HG03103 (cell line): ENCODE results near the gene MYPN.
"Not testable (repeated sequence)": the region's sequence is repeated elsewhere in the genome, so short reads cannot be mapped to it uniquely, and the experiment has no call there.

Experiments
- ATAC-seq: cut with Tn5 transposase; IDR thresholded peaks from one replicate; pipeline ENCODE4 v1.9.1; 2021; ENCODE audit warnings: low read depth; ENCODE audit not compliant: unreplicated experiment

The MYPN gene

GRCh38 chr10:68165643-68166042 is 56.4 kb downstream of the MYPN start:
- ATAC-seq: no peak

GRCh38 chr10:68166871-68167585 is 57.7 kb downstream of the MYPN start:
- no peak for ATAC-seq

DNA sequence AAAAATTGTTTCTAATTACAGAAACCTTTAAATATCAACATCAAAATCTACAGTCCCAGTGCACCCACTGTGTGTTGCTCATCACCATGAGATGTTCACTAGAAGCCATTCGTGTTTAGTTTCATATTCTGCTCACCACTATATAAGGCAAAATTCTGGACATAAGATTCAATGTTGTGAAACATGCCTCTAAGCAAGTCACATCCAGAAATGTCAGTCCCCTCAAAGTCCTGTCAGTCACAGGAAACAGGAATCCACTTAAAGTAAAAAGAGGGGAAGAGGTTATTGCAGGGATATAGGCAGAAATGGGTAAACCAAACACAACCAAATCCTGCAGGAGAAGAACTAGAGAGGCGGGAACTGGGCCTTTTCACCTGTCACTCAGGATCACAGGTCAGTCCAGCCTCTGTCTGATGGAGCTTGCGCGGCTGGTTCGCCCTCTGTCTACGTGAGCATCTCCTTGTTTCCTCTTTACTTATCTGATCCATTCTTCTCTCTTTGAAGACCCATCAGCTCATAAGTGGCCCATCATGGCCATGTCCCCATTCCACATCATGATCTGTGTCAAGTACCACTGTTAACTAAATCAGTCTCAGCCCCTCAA is 58.4 kb downstream of the MYPN start:
- ATAC-seq: no peak

DNA sequence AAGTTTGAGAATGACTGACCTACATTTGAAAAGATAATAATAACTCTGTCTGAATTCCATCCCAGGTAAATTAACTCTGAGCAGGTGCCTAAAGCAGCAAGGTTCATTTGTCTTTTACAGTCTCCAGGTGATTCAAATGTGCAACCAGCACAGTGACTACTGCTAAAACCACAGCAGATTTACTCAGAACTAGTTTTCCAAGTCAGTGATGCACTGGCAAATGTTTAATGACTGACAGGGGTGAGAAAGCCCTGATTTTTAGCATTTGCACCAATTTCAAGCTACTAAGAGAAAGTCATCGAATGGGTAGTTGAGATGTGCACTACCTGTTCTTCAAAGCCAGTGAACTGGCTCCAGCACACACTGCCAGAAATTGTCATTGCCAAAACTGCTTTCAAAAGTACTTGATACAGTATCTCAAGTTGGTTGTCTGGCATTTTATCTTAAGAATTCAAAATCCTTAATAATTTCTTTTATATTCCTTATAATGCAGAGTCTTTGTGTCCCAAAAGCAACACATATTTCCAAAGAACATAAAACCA is 62.3 kb downstream of the MYPN start:
- ATAC-seq: no peak

DNA sequence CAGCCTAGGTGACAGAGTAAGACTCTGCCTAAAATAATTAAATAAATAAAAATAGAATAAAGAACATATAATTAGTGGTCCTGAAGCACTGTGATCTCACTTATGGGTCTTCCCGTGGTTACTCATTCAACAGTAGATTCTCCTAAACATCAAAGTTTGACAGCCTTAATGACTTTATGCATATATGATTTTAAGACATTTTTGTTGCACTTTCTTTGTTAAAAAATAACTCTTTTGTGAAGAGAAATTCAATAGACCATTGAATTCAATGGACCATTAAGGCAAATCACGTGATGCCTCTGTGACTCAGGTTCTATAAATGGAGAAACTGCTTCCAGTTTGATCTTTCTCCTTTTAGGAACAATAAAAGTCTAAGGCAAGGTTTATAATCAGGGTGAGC is 63.0 kb downstream of the MYPN start:
- ATAC-seq: no peak

GRCh38 chr10:68175949-68176348 is 66.7 kb downstream of the MYPN start:
- no peak for ATAC-seq

DNA sequence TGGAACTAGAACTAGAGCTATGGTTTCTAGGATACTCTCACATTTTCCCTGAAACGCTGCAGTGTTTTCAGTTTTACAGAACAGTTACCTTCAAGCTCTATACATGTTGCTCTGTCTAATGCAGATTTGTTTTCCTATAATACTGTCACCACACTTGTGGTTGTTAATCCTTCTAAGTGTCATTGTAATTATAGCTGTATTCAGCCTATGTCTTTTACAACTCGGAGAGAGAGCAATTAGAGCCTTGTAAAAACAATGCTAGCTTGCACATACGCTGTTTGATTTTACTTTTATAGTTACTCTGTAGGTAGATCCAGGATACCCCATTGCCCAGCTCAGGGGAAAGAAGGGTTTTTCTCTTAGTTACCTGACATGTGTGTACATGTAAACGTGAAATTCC is 67.5 kb downstream of the MYPN start:
- ATAC-seq: no peak

- ATAC-seq: no peak
Observed at GRCh38 chr10:68178592-68178991, 69.3 kb downstream of the MYPN start.

GRCh38 chr10:68179016-68179415 is 69.7 kb downstream of the MYPN start:
- ATAC-seq: no peak

- no peak for ATAC-seq
Observed at GRCh38 chr10:68180490-68180889, 71.2 kb downstream of the MYPN start.

- no peak for ATAC-seq
Observed at GRCh38 chr10:68184546-68184945, 75.3 kb downstream of the MYPN start.

- ATAC-seq: no peak
Observed at GRCh38 chr10:68185085-68185484, 75.8 kb downstream of the MYPN start.

DNA sequence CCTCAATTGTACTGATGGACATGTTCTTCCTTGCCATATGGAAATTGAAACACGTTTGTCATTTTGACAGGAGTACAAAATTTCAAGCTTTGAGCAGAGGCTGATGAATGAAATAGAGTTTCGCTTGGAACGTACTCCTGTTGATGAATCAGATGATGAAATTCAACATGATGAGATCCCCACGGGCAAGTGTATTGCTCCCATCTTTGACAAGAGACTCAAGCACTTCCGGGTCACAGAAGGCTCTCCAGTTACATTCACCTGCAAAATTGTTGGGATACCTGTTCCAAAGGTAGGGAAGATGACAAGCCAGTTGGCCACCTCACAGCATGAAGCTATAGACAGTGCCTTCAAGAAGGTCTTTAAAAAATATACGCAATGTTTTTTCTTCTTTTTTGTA is 79.5 kb downstream of the MYPN start:
- ATAC-seq: no peak

DNA sequence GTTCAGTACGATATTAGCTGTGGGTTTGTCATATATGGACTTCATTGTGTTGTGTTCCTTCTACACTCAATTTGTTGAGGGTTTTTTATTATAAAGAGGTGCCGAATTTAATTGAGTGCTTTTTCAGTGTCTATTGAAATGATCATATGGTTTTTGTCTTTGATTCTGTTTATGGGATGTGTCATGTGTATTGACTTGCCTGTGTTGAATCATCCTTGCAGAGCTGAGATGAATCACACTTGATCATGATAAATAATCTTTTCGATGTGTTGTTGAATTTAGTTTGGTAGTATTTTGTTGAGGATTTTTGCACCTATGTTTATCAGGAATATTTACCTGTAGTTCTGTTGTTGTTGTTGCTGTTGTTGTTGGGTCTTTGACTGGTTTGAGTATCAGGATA is 82.8 kb downstream of the MYPN start:
- ATAC-seq: no peak

- ATAC-seq: no peak
Observed at GRCh38 chr10:68194290-68194689, 85.0 kb downstream of the MYPN start.

DNA sequence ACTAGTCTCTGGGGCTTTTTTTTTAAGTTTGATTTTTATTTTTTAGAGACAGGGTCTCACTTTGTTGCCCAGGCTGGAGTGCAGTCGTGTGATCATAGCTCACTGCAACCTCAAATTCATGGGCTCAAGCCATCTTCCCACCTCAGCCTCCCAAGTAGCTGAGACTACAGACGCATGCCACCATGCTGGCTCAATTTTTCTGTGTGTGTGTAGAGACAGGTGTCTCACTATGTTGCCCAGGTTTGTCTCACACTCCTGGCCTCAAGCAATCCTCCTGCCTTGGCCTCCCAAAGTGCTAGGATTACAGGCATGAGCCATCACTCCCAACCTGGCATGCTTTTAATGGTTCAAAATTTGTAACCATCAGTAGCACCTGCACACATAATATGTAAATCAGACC is 86.5 kb downstream of the MYPN start:
- not testable (repeated sequence) for ATAC-seq

DNA sequence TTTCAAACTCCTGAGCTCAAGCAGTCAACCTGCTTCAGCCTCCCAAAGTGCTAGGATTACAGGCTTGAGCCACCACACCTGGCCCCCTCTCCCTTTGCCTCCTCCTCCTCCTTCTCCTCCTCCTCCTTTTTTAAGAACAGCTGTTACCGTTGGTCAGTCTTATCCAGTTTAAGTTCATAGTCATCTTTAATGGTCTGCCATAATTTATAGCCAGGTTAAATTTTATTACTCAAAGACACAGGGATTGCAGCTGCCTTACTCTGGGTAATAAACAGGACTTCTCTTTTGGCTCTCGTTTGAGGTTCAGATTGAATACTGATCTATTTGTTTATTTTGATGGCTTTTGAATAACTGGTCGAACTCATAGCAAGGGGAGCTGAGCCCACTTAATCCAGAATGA is 87.4 kb downstream of the MYPN start:
- no peak for ATAC-seq

GRCh38 chr10:68202960-68203353 is 93.7 kb downstream of the MYPN start:
- no peak for ATAC-seq

DNA sequence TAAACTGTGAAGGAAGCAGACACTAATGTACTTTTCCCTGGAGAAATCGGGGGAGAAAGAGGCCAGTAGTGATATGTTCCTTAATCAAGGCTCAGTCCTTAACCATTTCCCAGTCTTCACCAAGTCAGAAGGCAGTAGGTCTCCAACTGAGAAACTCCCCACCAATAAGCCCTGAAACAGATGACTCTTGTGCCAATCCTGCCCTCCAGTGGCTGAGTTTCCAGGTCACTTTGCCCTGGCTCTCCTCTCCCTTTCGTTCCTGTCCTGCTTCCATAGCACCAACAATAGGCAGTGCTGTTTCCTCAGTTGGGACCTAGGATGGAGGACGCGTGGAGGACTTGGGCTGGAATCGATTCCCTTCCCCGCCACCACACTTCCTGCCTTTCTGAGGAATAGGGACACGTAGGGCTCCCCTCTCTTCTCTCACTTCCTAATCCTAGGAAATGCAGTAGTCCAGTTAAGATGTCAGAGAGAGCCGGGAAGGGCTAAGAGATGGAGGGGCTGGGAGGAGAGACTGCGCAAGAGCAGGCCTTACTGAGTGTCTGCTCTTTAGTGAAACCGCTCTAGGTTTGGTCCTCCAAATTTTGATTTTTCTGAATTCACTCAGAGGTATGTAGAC is 99.2 kb downstream of the MYPN start:
- no peak for ATAC-seq

- ATAC-seq: no peak
Observed at GRCh38 chr10:68211669-68212068, 102.4 kb downstream of the MYPN start.

DNA sequence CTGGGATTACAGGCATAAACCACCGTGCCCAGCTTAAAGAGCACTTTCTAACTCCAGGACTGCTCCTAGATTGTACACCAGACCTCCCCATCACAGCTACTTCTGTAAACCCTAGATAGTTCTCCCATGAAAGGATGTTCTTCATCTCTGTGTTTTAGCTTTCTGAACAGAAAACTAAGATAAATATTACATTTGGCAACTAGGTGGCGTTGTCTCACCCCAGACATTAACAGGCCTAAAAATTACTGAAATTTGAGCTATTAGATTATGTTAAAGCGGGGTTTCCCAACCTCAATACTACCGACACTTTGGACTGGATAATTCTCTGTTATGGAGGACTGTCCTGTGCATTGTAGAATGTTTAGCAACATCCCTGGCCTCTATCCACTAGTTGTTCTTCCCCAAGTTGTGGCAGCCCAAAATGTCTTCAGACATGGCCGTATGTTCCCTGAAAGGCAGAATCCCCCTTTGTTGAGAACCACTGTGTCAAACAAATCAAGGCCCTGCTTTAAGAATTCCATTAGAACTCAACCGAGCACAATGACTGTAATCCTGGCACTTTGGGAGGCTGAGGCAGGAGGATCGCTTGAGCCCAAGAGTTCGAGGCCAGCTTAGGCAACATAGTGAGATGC is 103.5 kb downstream of the MYPN start:
- ATAC-seq: no peak
